ENCODE results near the gene CRABP2. TPM values are rescaled to one million over a fixed set of nuclear protein-coding genes. Genes with fewer than 3 reads are reported as not detected.

CRABP2 gene
- total and polyA plus RNA-seq, 2 donors (not counting 1 experiment from before 2014, with no cell fraction given): 0.89 to 1.2 TPM

DNA sequence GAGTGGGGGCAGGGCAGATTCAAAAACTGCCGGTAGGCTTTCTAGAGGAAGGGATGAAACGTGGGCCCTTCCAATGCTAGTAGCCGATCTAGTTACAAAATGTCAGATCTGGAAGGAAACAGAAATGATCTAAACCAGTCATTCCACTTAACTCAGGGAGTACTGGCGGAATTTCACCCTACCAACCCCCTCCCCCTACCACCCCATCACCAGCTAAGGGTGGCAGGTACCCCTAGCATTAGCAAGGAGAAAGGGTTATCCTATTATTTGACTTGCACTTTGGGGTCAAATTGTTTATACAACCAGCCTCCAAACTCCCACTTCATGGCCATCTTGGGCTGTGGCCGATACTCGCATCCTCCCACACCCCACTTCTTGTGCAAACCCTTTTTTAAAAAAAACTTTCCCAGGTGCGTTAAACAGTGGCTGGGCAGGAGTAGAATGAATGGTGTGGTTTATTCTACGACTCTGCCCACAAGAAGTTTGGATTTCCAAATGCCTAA lies 36.1 kb upstream of the CRABP2 start:
- peaks cover 27% of the 10 kb centered on the region for H3K79me2 ChIP-seq (ENCODE audit: control insufficient read depth, insufficient read depth, low read length)
- H2AFZ ChIP-seq (ENCODE audit: insufficient read depth, low read depth, low read length, poor library complexity, severe bottlenecking): peak overlapping the region; percentile 86
- peaks cover 19 to 27% of the 10 kb centered on the region in 2 donors for H3K4me1 ChIP-seq (ENCODE audit: control insufficient read depth in 2 of 2, insufficient read depth in 2 of 2, low read length in 2 of 2)
- CTCF ChIA-PET: interaction anchor here (0.8 to 5.1 kb wide), 9 partner anchors 11 to 115 kb away, joined by 3 to 43 read pairs (median 5); partner anchors contain the start of genes ISG20L2, METTL25B and PRCC
- 10% methylated on average over 3 of the region's 8 CpGs for WGBS (ENCODE audit: insufficient coverage)
- Mint-ChIP-seq H3K9me3 (ENCODE audit: insufficient read depth) (peaks cover 2% of the 10 kb centered on the region), H3K4me1 (peaks cover 40% of the 10 kb centered on the region), H3K4me3 (peak overlapping the region; percentile 96), H3K27me3 (no peaks in the 10 kb centered on the region), H3K27ac (peak overlapping the region; percentile 98)
- H3K4me3 ChIP-seq (ENCODE audit: control extremely low read depth in 1 of 5, extremely low read depth in 1 of 5, insufficient read depth in 1 of 5, low read depth in 2 of 5, low read length in 4 of 5): peak overlapping the region; percentile 23 to 85 (median 51)
- peaks cover 0 to 41% of the 10 kb centered on the region in 2 experiments for H3K36me3 ChIP-seq (replicated peaks in 1 of 2; ENCODE audit: control extremely low read depth in 1 of 2, control insufficient read depth in 1 of 2, extremely low read depth in 1 of 2, insufficient read depth in 2 of 2, low read length in 1 of 2)
- DNase-seq: no peak
- TF ChIP-seq, protein P1, sequence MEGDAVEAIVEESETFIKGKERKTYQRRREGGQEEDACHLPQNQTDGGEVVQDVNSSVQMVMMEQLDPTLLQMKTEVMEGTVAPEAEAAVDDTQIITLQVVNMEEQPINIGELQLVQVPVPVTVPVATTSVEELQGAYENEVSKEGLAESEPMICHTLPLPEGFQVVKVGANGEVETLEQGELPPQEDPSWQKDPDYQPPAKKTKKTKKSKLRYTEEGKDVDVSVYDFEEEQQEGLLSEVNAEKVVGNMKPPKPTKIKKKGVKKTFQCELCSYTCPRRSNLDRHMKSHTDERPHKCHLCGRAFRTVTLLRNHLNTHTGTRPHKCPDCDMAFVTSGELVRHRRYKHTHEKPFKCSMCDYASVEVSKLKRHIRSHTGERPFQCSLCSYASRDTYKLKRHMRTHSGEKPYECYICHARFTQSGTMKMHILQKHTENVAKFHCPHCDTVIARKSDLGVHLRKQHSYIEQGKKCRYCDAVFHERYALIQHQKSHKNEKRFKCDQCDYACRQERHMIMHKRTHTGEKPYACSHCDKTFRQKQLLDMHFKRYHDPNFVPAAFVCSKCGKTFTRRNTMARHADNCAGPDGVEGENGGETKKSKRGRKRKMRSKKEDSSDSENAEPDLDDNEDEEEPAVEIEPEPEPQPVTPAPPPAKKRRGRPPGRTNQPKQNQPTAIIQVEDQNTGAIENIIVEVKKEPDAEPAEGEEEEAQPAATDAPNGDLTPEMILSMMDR (IDR thresholded peaks at IDR 0.05): no peak
- no peak for TF ChIP-seq EZH2 (IDR thresholded peaks at IDR 0.05; ENCODE audit: borderline replicate concordance, insufficient read depth, low read depth, low read length, poor library complexity, severe bottlenecking)
- intact Hi-C loops (cut with micrococcal nuclease): loop anchor here (1.0 kb wide), 3 partner anchors 10 to 26 kb away; partner anchors contain the start of genes HDGF, ISG20L2, METTL25B and PRCC
- POLR2A ChIA-PET: interaction anchor here (0.9 to 2.8 kb wide), 7 partner anchors 10 to 240 kb away, joined by 3 to 43 read pairs (median 7); partner anchors contain the start of genes HDGF, ISG20L2, METTL25B and PRCC
- peak overlapping the region; percentile 84 for H3K4me2 ChIP-seq (replicated peaks; ENCODE audit: low read depth, low read length, poor library complexity, severe bottlenecking)
- H3K9me3 ChIP-seq (ENCODE audit: control extremely low read depth in 1 of 3, control insufficient read depth in 2 of 3, insufficient read depth in 1 of 3, low read length in 2 of 3): no peaks in the 10 kb centered on the region
- no peak for ATAC-seq (ENCODE audit: low read depth)
- H4K20me1 ChIP-seq (ENCODE audit: control insufficient read depth, insufficient read depth, low read length, poor library complexity, severe bottlenecking): no peaks in the 10 kb centered on the region
- H3K27ac ChIP-seq (ENCODE audit: low read length in 2 of 2): peak overlapping the region; percentile 77 to 95
- peak overlapping the region; percentile 75 for H3K9ac ChIP-seq (ENCODE audit: low read length)
- no peaks in the 10 kb centered on the region for H3K27me3 ChIP-seq (replicated peaks in 1 of 4; ENCODE audit: control extremely low read depth in 1 of 4, control insufficient read depth in 3 of 4, insufficient read depth in 4 of 4, low read length in 3 of 4)
